HUDEP-2 (cell line): ENCODE data around the gene KCNG4.
A peak's percentile ranks its signal among the peaks of the same experiment; 100 is the strongest.

ENCODE experiments used
- DNase-seq, 76 experiments: peaks; one replicate each; lab custom pipeline; 2025; ENCODE audit not compliant: unreplicated experiment in 76 of 76; lab: John Stamatoyannopoulos, UW

KCNG4 gene

DNA sequence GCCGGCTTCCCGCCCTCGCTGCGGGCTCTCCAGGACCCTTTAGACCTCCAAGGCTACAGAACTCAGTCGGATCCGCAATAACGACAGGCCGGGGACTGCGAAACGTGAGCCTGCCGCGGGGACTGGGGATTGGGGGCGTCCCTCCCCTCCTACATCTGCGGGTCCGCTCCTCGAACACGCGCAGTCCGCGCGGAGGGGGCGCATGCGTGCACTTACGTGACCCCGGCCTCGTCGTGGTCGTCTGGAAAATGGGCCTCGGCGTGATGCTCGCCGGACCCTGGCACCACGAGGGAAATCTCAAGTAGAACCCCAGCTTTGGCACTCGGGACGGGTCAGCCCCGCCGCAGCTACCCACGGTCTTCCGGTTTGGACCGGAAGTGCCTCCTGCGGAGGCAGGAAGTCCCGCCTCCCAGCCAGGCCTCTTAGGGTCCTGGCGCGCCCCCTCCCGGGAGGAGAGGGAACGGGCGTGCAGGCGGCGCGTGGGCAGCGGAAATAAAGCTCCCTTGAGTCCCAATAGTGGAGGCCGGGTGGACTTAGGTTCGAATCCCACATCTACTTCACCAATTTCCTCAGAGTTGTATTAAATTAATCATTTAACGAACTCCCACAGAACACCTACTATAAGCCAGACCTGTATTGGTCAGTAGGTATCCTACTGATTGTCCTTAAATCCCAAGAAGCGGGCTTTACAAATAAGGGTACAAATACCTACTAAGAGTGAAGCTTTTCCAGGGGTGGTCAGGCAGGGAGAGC, 53.0 kb downstream of the KCNG4 start, which contains the start of gene TAF1C:
Gene TAF1C (minus strand): TSS at position 373 of the 753 bp plus-strand sequence. CDS start 2,069 bp downstream, outside the sequence.
- DNase-seq = peak in 75 of 76 experiments; percentile 24 to 90 (median 80)

DNA sequence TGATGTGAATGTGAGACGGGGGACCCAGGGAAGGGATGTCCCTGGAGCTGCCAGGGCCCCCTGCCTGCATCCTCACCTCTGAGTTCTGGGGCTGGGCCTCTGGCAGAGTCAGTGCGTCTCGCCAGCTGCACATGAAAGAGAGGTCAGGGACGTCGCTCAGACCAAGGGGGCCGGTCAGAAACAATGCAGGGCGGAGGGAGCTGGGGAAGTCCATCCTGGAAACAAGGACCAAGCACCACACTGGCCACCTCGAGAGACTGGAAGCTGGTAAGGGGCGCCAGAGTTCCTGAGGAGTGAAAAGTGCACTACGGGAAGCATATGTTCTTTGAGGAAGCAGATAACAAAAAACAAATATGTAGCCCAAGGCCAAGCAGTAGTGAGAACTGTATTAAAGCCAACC, 55.0 kb downstream of the KCNG4 start:
- DNase-seq = no peak

DNA sequence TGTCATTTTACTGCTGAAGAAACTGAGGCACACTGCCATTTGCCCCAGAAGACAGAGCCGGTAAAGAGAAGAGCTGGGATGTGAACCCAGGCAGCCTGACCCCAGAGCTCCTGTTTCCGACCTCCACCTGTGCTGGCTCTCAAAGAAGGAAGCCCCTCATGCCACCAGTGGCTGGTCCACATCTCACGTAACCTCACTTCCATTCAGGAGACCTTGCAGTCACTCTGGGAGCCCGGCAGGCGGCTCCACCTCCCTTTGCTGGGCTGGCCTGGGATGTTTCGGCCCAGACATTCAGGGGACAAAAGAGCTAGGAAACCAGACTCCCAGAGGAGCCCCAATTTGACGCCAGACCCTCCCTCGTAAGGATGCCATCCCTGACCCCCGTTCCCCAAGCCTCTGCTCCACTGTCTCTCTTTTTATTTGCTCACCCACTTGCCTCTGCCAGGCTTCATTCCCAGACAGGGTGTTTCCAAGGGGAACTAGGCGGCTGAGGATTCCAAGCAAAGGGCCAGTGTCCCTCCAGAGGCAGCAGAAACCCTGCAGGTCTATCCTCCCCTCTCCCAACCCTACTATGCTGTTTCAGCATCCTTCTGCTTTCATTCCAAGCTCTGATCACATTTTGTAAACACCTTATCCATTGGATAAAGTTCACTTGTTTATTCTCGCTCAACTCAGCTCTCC, 55.8 kb downstream of the KCNG4 start:
- no peak for DNase-seq

DNA sequence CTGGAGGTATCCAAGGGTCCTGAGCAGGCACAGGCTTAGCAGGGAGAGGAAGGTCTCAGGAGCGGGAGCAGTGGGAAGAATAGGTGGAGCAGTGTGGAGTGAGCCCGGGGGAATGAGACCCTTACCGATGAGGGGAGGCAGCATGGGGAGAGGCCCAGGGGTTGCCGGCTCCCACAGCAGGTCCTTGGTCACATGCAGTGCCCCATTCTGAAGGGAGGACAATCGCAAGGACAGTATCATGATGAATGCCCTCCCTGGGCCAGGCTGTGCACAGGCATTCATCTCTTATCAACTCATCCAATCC, 56.3 kb downstream of the KCNG4 start:
- DNase-seq = no peak

DNA sequence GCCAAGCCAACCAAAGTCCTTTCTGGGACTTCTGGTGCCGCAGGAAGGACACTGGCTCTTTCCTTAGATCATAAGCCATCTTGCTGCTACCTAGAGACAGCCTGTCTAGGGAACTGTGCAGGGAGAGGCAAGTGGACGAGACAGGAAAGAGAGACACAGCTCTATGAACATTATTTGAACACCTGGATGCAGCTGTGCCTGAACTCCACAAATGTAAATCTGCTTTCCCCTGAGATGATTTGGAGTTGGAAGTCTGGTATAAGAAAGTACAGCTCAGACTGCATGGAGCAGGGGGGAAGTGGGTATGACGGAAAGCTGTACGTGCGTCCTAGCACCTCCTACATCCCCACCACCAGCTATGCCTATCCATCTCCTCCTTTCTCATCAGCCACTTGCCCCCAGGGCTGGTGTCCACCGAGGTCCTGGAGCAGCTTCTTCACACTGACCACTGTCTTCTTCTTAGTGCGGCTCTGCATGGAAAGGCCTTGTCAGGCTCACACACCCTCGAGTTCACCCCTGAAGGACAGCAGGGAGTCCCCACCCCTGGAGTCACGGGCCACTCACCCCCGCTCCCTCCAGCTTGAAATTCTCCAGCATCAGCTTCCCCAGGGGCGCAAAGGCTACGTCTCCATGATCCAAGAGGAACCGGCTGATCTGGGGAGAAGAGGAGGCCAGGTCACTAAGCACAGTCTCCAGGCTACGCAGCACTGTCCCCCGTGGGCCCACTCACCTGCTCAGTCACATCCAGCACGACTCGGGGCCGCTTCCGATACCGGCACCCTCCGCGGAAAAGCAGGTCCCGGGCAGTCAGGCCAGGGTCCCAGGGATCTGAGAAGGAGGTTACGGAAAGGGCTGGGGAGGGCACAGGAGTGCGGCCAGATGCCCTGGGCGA, 56.9 kb downstream of the KCNG4 start:
- no peak for DNase-seq

DNA sequence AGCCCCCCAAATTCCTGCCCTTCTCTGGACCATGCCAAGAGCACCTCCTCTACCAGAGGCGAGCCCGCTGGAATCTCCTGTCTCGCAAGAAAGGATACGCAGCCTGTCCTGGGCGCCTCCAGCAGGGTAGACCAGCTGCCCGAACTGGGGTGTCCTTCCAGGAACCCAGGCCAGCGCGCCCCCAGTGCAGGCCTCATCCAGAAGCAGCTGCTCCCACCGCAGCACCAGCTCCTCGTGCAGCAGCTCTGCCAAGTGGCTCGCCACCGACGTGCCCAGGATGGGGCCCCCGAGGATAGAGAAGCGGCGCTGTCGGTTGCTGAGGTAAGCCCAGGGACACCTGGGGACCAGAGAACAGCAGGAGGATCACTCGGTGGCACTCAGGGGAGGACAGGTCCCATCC, 57.7 kb downstream of the KCNG4 start:
- no peak for DNase-seq

DNA sequence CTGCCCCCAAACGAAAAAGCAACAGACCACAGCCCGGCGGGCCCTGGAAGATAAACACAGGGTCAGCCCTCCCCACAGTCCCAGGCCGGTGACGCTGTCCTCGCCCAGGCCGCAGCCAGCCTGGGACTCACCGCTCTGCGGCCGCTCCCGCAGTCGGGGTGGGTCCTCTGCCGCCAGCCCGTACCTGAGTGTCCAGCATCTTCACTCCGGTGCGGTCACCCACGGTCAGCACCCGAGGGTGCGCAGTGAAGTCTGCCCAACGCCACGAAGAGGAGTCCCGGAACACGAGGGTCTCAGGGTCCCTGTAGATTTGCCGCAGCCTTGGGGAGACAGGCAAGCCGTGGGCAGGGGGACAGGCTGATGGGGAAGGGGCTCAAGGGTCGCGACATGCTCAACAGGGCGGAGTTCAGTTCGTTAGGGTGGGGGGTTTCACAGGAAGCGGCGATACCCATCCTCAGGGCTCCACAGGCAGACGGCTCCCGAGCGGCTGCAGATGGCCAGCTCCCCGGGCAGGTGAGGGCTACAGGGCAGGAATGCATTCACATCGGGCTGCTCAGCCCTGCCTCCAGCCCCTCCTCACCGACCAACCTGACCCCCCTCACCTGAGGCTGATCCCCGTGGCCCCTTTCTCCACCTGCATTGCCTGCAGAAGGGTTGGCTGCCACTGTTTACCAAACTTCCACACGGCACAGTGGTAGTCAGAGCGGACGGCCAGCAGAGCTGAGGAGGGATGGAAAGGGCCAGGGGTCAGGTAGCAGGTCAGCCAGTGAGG, 58.5 kb downstream of the KCNG4 start:
- DNase-seq = no peak

DNA sequence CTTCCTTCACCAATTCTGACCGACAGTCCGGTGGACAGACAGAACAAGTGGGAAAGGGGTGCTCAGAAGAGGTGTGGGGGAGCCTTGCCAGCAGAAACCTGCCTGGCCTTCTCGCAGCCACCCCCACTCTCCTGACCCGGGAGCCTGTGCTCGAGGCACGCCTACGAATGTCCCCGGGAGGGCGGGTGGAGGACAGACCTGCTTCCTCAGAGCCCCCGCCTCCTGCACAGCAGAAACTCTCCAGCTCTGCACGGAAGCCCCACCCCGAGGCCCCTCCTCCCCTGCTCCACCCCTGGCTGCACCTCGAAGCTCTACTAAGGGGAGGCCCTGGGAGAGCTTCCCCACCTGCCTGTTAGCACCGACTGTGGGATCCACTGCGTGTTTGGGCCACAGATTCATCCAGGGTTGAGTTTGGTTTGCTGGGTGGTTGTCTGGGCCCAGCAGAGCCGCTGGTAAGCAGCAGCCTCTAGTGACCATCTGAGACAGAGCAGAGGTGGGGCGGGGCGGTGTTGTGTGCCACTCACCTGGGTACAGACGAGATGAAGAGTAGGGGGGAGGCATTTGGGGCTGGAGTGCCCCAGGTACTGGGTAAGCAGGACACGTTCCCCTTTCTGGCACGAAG, 59.2 kb downstream of the KCNG4 start:
- DNase-seq = peak in 9 of 76 experiments; percentile 4 to 34 (median 11)

DNA sequence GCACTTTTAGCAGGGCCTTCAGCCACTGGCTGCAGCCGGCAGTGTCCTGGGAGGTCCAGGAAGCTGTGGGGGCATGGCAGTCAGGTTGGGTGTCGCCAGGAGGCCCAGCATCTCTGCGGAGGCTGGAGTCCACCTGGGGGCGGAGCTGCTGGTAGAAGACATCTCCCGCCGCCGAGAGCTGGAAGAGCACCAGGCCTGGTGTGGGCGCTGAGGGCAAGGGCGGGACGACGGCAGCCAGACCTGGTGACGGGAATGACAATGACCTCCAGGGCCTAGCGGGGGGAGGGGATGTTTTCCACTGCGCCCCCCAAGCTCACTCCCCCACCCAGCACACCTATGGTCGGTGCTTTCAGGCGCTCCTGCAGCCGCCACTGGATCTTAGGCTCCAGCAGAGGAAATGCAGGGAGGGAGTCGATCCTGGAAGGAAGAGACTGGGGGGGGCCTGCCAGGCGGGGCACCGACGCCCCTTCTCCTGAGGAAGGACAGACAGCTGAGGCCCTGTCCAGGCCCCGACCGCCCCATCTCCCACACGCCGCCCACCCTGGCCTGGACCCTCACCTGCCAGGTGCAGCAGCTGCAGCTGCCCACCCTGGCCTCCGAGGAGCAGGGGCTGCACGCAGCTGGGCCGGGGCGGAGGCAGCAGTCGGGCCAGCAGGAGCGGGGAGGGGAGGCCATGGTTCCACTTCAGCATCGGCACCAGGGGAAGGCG, 60.0 kb downstream of the KCNG4 start:
- DNase-seq = no peak

DNA sequence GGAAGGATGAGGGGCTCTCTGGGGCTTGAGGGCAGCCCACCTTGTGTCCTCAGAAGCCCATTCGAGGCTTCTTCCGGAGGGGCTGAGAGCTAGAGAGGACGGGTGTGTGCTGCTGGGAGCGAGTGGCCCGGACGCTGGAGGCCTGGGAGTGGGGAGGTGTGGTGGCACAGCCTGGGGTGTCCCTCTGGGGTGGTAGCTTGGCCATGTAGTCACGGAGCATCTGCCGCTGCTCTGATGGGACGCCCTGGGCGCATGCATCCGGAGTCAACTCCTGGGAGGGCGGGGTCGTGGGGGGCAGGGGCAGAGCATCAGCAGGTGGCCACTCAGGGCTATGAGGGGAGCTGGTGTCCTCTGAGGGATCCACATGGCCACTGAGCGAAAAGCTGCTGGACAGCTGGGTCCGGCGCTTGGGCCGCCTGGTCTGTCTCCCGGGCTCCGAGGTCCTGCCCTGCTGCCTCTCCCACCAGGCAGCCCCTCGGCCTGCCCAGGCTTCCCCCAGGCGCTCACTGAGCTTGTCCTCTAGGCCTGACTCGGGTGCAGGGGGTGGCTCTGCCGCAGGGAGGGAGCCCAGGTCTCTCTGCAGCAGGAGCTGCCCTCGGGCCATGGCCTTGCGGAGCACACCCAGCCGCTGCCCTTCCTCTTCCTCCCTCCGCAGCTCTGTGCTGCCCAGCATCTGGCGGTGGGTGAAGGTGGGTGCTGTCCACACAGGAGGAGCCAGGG, 60.8 kb downstream of the KCNG4 start:
- DNase-seq = no peak

DNA sequence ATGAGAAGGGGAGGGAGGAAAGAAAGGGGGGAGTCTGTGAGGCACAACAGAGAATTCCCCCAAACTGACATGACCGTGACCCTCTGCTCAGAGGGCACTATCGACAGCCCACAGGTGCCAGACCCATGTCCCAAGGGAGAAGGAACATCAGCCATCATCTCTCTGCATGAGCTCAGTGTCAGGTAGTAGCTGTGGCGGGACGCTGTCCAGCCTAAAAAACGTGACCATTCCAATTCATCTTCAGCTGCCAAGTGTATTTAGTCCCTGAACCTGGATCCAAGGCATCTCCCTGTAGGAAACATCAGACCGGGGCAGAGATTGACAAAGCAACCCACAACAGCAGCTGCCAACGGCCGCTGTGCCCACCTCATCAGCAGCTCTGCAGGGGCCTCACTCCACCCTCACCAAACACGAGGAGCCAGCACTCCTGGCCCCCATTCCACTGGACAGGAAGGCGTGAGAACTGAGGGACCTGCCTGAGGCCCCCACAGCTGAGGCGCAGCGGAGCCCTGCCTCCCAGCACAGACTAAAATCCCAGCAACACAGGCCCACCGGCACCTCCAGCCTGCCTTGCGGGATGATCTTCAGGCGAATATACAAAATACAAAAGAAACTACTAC, 61.6 kb downstream of the KCNG4 start:
- DNase-seq = no peak

DNA sequence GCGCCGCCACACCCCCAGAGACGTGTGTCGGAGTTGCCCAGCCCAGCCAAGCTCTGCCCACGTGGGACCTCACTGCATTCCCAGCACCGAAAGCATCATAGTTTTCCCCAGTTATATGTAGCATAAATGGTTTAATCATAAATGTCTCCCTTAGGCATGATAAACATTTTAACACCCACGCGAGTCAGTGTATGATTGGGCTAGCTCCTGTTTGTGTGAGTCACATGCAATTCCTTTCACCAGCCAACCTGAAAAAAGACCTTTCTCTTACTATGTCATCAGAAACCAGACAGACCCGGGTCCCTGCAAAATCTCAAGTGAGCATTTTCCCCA, 62.1 kb downstream of the KCNG4 start:
- DNase-seq = no peak

DNA sequence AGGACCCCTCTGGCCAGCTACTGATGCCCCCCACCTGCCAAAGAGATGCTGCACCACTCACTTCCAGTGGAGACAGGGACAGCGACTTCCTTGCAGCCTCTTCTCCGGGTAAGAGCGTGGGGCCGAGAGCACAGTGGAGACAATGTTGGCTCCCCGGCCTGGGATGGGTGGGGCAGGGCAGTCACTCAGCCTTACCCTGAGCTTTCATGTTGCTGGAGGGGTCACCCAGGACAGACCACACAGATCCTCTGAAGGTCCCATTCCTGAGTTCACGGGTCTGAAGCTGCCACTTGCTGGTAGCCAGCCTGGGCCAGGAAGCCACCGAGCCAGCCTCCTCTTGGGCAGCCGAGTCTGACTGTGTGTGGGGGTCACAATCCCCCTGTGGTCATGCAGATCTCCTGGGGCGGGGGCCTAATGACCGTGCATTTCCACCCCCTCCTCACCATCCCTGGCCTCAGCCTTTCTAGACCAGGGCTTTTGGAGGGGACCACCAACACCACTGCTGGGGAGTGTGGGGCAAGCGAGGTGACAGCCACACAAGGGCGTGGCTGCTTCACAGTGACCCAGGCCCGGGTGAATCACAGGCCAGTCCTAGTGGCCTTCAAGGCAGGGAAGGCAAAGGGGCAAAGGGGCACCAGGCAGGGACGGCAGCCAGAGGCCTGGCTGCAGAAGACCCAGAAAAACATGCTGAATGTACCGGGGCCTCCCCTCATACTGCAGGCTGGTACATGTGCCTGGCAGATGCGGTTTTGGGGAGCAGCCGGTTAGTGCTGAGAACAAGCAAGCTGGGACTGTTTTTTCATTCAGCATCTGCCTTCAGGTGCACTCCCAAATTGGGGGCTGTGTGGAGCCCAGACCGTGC, 63.4 kb downstream of the KCNG4 start:
- DNase-seq = no peak

DNA sequence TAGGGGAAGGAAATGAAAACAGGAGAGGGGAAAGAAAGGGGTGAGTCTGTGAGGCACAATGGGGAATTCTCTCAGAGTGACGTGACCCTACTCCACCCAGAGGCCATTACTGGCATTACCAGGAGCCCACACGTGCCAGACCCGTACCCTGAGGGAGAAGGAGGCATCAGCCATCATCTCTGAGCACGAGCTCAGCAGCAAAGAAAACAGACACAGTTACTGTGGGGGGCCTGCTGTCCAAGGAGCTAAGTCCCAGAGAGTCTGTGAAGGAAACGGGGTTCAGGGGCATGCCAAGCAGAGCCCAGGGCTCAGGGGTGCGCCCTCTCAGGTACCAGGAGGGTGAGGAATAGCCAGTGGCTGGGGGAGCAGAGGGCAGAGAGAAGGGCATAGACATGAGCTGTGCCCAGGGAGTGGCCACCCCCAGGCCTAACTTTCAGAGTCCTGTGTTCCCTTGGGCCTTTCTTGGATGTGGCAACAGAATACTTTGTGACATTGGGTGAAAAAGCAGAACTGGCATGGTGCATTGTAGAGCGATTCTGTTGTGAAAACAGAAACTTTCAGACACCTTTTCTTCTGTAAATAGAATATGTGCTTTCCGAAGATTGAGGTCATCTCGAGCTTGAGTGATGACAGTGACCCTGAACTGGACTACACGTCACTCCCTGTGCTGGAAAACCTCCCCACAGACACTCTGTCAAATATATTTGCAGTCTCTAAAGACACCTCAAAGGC, 64.3 kb downstream of the KCNG4 start:
- no peak for DNase-seq

DNA sequence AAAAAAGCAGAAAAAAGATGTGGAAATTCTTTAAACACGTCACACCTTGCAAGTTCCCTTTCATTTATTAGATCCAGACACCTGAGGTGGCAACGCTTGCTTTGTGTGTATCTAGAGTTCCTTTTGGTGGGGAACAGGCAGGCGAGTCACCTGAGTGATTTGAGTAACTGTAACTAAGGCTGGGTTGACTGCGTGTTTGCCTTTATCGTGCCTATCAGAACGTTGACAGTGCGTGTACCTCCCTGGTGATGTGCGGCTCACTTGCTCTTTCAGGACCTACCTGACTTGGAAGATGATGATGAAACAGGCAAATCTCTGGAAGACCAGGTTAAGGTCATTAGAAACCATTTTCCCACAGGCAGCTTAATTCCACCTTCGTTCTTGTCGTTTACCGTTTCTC, 65.4 kb downstream of the KCNG4 start:
- no peak for DNase-seq

DNA sequence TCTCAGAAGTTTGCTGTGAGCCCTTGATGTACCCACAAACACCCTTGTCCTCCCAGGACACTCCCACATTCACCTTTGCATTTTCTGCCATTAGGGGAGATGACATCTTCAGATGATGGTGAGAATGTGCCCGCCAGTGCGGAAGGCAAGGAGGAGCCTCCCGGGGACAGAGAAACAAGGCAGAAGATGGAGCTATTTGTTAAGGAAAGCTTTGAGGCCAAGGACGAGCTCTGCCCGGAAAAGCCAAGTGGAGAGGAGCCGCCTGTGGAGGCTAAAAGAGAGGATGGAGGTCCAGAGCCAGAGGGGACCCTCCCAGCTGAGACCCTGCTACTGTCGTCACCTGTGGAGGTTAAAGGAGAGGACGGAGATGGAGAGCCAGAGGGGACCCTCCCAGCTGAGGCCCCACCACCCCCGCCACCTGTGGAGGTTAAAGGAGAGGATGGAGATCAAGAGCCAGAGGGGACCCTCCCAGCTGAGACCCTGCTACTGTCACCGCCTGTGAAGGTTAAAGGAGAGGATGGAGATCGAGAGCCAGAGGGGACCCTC, 70.0 kb downstream of the KCNG4 start:
- DNase-seq = no peak
